ENCODE results near the gene NEO1. TPM values are rescaled to one million over a fixed set of nuclear protein-coding genes. Genes with fewer than 3 reads are reported as not detected.

The NEO1 gene
- total RNA-seq, 1 donor from 2014 or later: 30.3 TPM

DNA sequence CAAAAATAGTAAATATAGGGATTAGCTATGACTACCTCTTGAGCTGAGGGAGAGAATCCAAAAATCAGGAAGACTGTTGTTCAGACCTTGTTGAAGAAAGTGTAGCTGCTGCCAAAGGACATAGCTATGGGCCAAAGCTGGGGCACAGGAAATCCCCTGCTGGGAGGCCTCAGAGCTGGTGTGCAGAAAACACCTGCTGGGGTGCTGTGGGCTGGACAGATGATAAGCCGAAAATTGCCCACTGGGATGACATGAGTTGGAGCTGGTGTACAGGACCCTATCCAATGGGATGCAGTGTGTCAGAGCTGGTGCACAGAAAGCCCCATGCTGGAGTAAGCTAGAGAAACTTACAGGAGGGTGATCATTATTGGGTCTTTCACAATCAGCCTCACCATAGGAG, 121.9 kb downstream of the NEO1 start:
- no peaks in the 10 kb centered on the region for H3K36me3 Mint-ChIP-seq (ENCODE audit: low read depth, unreplicated experiment)
- Histone ChIP-seq H2AFZ (ENCODE audit: low read depth, low read length) (no peak overlapping the region), H3K4me2 (ENCODE audit: low read length) (no peak overlapping the region), H3K27me3 (ENCODE audit: insufficient read depth, low read length) (no peaks in the 10 kb centered on the region), H3K4me3 (ENCODE audit: insufficient read depth, low read depth, low read length) (no peak overlapping the region), H3K9me3 (ENCODE audit: insufficient read depth, low read depth, low read length) (no peaks in the 10 kb centered on the region), H3K9ac (ENCODE audit: low read length) (no peak overlapping the region), H3K79me2 (ENCODE audit: insufficient read depth, low read length) (no peaks in the 10 kb centered on the region), H3K36me3 (ENCODE audit: insufficient read depth, low read length) (no peaks in the 10 kb centered on the region), H3K4me1 (ENCODE audit: insufficient read depth, low read length) (no peaks in the 10 kb centered on the region), H4K20me1 (ENCODE audit: insufficient read depth, low read length) (no peaks in the 10 kb centered on the region), H3K27ac (ENCODE audit: low read depth, low read length) (no peak overlapping the region)
- H3K27me3 Mint-ChIP-seq (ENCODE audit: low read depth, unreplicated experiment): no peaks in the 10 kb centered on the region
- FAIRE-seq: no peak
- TF ChIP-seq, protein P1, sequence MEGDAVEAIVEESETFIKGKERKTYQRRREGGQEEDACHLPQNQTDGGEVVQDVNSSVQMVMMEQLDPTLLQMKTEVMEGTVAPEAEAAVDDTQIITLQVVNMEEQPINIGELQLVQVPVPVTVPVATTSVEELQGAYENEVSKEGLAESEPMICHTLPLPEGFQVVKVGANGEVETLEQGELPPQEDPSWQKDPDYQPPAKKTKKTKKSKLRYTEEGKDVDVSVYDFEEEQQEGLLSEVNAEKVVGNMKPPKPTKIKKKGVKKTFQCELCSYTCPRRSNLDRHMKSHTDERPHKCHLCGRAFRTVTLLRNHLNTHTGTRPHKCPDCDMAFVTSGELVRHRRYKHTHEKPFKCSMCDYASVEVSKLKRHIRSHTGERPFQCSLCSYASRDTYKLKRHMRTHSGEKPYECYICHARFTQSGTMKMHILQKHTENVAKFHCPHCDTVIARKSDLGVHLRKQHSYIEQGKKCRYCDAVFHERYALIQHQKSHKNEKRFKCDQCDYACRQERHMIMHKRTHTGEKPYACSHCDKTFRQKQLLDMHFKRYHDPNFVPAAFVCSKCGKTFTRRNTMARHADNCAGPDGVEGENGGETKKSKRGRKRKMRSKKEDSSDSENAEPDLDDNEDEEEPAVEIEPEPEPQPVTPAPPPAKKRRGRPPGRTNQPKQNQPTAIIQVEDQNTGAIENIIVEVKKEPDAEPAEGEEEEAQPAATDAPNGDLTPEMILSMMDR (IDR thresholded peaks at IDR 0.05; ENCODE audit: insufficient read depth, low read depth, low read length): no peak
- no peak for TF ChIP-seq EZH2 (IDR thresholded peaks at IDR 0.05; ENCODE audit: insufficient read depth, low read length)
- DNase-seq (ENCODE audit: low read depth): no peak
- H3K4me1 Mint-ChIP-seq (ENCODE audit: low read depth, unreplicated experiment): no peaks in the 10 kb centered on the region
- H3K27ac Mint-ChIP-seq (ENCODE audit: unreplicated experiment): no peak overlapping the region
- no peak overlapping the region for H3K4me3 Mint-ChIP-seq (ENCODE audit: unreplicated experiment)
- no peaks in the 10 kb centered on the region for H3K9me3 Mint-ChIP-seq (ENCODE audit: unreplicated experiment)

DNA sequence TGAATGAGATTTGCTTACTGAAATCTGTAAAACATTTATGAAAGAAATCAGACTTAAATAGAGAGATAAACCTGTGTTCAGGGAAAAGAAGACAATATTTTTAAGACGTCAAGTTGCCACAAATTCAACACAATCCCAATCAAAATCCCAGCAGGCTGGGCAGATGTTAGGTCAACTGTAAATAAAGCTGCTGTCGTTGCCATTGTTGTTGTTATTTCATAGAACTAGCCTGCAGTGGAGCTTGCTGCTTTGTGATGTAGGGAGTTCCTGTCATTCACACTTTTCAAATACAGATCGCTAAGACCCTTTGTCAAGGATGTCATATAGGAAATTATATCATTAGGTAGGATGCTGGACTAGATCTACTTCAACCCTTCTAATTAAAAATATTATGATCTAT, 123.1 kb downstream of the NEO1 start:
- H3K9me3 ChIP-seq (ENCODE audit: insufficient read depth, low read depth, low read length): no peaks in the 10 kb centered on the region
- H3K4me3 Mint-ChIP-seq (ENCODE audit: unreplicated experiment): no peak overlapping the region
- H2AFZ ChIP-seq (ENCODE audit: low read depth, low read length): no peak overlapping the region
- no peaks in the 10 kb centered on the region for H4K20me1 ChIP-seq (ENCODE audit: insufficient read depth, low read length)
- no peak overlapping the region for H3K4me2 ChIP-seq (ENCODE audit: low read length)
- H3K36me3 Mint-ChIP-seq (ENCODE audit: low read depth, unreplicated experiment): no peaks in the 10 kb centered on the region
- no peaks in the 10 kb centered on the region for H3K27me3 ChIP-seq (ENCODE audit: insufficient read depth, low read length)
- H3K4me3 ChIP-seq (ENCODE audit: insufficient read depth, low read depth, low read length): no peak overlapping the region
- no peaks in the 10 kb centered on the region for H3K4me1 Mint-ChIP-seq (ENCODE audit: low read depth, unreplicated experiment)
- no peaks in the 10 kb centered on the region for H3K4me1 ChIP-seq (ENCODE audit: insufficient read depth, low read length)
- no peaks in the 10 kb centered on the region for H3K36me3 ChIP-seq (ENCODE audit: insufficient read depth, low read length)
- no peaks in the 10 kb centered on the region for H3K79me2 ChIP-seq (ENCODE audit: insufficient read depth, low read length)
- H3K27me3 Mint-ChIP-seq (ENCODE audit: low read depth, unreplicated experiment): no peaks in the 10 kb centered on the region
- TF ChIP-seq EZH2 (IDR thresholded peaks at IDR 0.05; ENCODE audit: insufficient read depth, low read length): no peak
- TF ChIP-seq, protein P1 (IDR thresholded peaks at IDR 0.05; ENCODE audit: insufficient read depth, low read depth, low read length): no peak
- H3K9ac ChIP-seq (ENCODE audit: low read length): no peak overlapping the region
- FAIRE-seq (no peak), DNase-seq (ENCODE audit: low read depth) (no peak)
- no peaks in the 10 kb centered on the region for H3K9me3 Mint-ChIP-seq (ENCODE audit: unreplicated experiment)
- H3K27ac Mint-ChIP-seq (ENCODE audit: unreplicated experiment): no peak overlapping the region
- H3K27ac ChIP-seq (ENCODE audit: low read depth, low read length): no peak overlapping the region

DNA sequence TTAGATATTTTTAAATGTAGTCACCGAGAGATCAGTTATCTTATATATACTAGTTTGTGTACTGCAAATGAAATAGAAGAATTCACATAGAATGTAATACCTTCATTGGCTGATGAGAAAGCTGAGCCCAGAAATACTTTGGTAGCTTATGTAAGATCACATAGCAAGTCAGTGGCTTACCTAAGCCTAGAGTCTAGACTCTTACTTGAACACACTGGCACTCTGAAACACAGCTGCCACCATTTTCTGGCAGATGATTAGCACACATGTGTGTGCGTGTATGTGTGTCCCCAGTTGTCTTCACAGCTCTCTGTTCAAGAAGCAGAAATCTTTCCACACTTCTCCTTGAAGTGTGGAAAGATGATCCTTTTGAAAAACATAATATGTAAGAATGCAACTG, 124.3 kb downstream of the NEO1 start:
- Histone ChIP-seq H3K27ac (ENCODE audit: low read depth, low read length) (no peak overlapping the region), H3K9me3 (ENCODE audit: insufficient read depth, low read depth, low read length) (no peaks in the 10 kb centered on the region), H3K36me3 (ENCODE audit: insufficient read depth, low read length) (no peaks in the 10 kb centered on the region), H3K9ac (ENCODE audit: low read length) (no peak overlapping the region), H3K27me3 (ENCODE audit: insufficient read depth, low read length) (no peaks in the 10 kb centered on the region), H3K4me3 (ENCODE audit: insufficient read depth, low read depth, low read length) (no peak overlapping the region), H4K20me1 (ENCODE audit: insufficient read depth, low read length) (no peaks in the 10 kb centered on the region), H3K4me1 (ENCODE audit: insufficient read depth, low read length) (no peaks in the 10 kb centered on the region), H3K79me2 (ENCODE audit: insufficient read depth, low read length) (no peaks in the 10 kb centered on the region), H2AFZ (ENCODE audit: low read depth, low read length) (no peak overlapping the region), H3K4me2 (ENCODE audit: low read length) (no peak overlapping the region)
- Mint-ChIP-seq H3K4me3 (ENCODE audit: unreplicated experiment) (no peak overlapping the region), H3K9me3 (ENCODE audit: unreplicated experiment) (peaks cover 3% of the 10 kb centered on the region), H3K27ac (ENCODE audit: unreplicated experiment) (no peak overlapping the region), H3K4me1 (ENCODE audit: low read depth, unreplicated experiment) (no peaks in the 10 kb centered on the region), H3K36me3 (ENCODE audit: low read depth, unreplicated experiment) (peaks cover 5% of the 10 kb centered on the region), H3K27me3 (ENCODE audit: low read depth, unreplicated experiment) (no peaks in the 10 kb centered on the region)
- FAIRE-seq (no peak), DNase-seq (ENCODE audit: low read depth) (no peak)
- TF ChIP-seq, protein P1 (IDR thresholded peaks at IDR 0.05; ENCODE audit: insufficient read depth, low read depth, low read length): no peak
- TF ChIP-seq EZH2 (IDR thresholded peaks at IDR 0.05; ENCODE audit: insufficient read depth, low read length): no peak
